Measurements from ENCODE around the gene PCLO. TPM values are rescaled to one million over a fixed set of nuclear protein-coding genes. Genes with fewer than 3 reads are reported as not detected.

The PCLO gene
- total RNA-seq, 1 experiment from 2014 or later = 3.0 TPM

DNA sequence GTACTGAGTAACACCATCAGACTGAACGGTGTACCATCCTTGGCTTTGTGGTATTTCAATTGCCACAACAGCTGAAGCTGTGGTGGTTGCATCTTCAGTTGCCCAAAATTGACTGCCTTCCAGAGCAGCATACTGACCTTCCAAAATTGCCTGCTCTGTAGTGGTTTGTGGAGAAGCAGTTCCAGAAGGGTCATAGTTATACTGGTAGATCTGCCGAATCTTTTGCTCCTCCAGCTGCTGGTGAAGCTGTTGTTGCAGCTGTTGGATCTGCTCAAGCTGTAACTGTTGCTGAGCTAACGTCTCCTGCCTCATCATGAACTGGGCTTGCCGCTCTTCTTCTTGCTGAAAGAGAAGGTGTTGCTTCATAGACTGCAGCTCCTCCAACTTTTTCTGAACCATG is 212.2 kb downstream of the PCLO start (continued):
- TF ChIP-seq, protein P1, sequence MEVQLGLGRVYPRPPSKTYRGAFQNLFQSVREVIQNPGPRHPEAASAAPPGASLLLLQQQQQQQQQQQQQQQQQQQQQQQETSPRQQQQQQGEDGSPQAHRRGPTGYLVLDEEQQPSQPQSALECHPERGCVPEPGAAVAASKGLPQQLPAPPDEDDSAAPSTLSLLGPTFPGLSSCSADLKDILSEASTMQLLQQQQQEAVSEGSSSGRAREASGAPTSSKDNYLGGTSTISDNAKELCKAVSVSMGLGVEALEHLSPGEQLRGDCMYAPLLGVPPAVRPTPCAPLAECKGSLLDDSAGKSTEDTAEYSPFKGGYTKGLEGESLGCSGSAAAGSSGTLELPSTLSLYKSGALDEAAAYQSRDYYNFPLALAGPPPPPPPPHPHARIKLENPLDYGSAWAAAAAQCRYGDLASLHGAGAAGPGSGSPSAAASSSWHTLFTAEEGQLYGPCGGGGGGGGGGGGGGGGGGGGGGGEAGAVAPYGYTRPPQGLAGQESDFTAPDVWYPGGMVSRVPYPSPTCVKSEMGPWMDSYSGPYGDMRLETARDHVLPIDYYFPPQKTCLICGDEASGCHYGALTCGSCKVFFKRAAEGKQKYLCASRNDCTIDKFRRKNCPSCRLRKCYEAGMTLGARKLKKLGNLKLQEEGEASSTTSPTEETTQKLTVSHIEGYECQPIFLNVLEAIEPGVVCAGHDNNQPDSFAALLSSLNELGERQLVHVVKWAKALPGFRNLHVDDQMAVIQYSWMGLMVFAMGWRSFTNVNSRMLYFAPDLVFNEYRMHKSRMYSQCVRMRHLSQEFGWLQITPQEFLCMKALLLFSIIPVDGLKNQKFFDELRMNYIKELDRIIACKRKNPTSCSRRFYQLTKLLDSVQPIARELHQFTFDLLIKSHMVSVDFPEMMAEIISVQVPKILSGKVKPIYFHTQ (CRISPR knock-in tag; IDR thresholded peaks at IDR 0.05) = no peak
- TF ChIP-seq, protein P2, sequence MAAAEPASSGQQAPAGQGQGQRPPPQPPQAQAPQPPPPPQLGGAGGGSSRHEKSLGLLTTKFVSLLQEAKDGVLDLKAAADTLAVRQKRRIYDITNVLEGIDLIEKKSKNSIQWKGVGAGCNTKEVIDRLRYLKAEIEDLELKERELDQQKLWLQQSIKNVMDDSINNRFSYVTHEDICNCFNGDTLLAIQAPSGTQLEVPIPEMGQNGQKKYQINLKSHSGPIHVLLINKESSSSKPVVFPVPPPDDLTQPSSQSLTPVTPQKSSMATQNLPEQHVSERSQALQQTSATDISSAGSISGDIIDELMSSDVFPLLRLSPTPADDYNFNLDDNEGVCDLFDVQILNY (CRISPR knock-in tag; IDR thresholded peaks at IDR 0.05) = no peak
- TF ChIP-seq GRHL2 (CRISPR knock-in tag; IDR thresholded peaks at IDR 0.05; ENCODE audit: insufficient replicate concordance, severe bottlenecking) (no peak), NFATC4 (CRISPR knock-in tag; IDR thresholded peaks at IDR 0.05) (no peak), ATF1 (CRISPR knock-in tag; IDR thresholded peaks at IDR 0.05) (no peak), ETV6 (CRISPR knock-in tag; IDR thresholded peaks at IDR 0.05) (no peak), GABPB1 (CRISPR knock-in tag; IDR thresholded peaks at IDR 0.05) (no peak), ZNF138 (CRISPR knock-in tag; conservative IDR thresholded peaks at IDR 0.05) (no peak)

DNA sequence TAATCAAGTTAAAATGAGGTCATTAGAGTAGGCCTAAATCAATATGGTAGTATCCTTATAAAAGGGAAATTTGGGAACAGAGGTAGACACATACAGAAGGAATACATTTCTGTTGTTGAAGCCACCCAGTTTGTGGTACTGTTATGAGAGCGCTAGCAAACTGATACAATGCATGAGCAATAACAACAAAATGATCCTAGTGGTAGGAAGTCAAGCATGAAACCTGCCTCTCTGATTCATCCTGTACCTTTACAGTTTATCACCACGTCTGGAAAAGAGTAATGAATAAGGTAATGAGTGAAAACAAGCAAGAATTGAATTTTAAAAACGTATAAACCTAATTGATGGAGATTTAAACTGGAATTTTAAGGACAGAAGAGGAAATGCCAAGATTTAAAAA is 217.2 kb downstream of the PCLO start:
- H3K4me1 Mint-ChIP-seq = no peaks in the 10 kb centered on the region
- DNase-seq (ENCODE audit: low spot score) (no peak), ATAC-seq (no peak)
- H3K27ac Mint-ChIP-seq = no peak overlapping the region
- ChIA-PET POLR2A (no interaction called here), CTCF (no interaction called here)
- H3K27me3 Mint-ChIP-seq (ENCODE audit: low read depth) = no peaks in the 10 kb centered on the region
- no peaks in the 10 kb centered on the region for H3K9me3 Mint-ChIP-seq
- no peaks in the 10 kb centered on the region for H3K36me3 Mint-ChIP-seq
- H3K4me3 Mint-ChIP-seq = no peak overlapping the region
- TF ChIP-seq JUN (CRISPR knock-in tag; IDR thresholded peaks at IDR 0.05) (no peak), ZNF121 (CRISPR knock-in tag; IDR thresholded peaks at IDR 0.05) (no peak), NR1H2 (CRISPR knock-in tag; IDR thresholded peaks at IDR 0.05) (no peak), GABPB1 (CRISPR knock-in tag; IDR thresholded peaks at IDR 0.05) (no peak), FOXJ3 (CRISPR knock-in tag; IDR thresholded peaks at IDR 0.05; ENCODE audit: borderline replicate concordance) (no peak), GTF2I (CRISPR knock-in tag; conservative IDR thresholded peaks at IDR 0.05) (no peak), MXD4 (CRISPR knock-in tag; IDR thresholded peaks at IDR 0.05; ENCODE audit: borderline replicate concordance) (no peak), ATF1 (CRISPR knock-in tag; IDR thresholded peaks at IDR 0.05) (no peak), NR2C2 (CRISPR knock-in tag; IDR thresholded peaks at IDR 0.05) (no peak), HMGA2 (CRISPR knock-in tag; IDR thresholded peaks at IDR 0.05) (no peak), ZNF396 (CRISPR knock-in tag; IDR thresholded peaks at IDR 0.05; ENCODE audit: borderline replicate concordance) (no peak), ZNF423 (CRISPR knock-in tag; IDR thresholded peaks at IDR 0.05) (no peak), IRF2 (CRISPR knock-in tag; IDR thresholded peaks at IDR 0.05; ENCODE audit: borderline replicate concordance, low read depth) (no peak)
- TF ChIP-seq, protein P1 (CRISPR knock-in tag; IDR thresholded peaks at IDR 0.05) = no peak
- TF ChIP-seq, protein P3, sequence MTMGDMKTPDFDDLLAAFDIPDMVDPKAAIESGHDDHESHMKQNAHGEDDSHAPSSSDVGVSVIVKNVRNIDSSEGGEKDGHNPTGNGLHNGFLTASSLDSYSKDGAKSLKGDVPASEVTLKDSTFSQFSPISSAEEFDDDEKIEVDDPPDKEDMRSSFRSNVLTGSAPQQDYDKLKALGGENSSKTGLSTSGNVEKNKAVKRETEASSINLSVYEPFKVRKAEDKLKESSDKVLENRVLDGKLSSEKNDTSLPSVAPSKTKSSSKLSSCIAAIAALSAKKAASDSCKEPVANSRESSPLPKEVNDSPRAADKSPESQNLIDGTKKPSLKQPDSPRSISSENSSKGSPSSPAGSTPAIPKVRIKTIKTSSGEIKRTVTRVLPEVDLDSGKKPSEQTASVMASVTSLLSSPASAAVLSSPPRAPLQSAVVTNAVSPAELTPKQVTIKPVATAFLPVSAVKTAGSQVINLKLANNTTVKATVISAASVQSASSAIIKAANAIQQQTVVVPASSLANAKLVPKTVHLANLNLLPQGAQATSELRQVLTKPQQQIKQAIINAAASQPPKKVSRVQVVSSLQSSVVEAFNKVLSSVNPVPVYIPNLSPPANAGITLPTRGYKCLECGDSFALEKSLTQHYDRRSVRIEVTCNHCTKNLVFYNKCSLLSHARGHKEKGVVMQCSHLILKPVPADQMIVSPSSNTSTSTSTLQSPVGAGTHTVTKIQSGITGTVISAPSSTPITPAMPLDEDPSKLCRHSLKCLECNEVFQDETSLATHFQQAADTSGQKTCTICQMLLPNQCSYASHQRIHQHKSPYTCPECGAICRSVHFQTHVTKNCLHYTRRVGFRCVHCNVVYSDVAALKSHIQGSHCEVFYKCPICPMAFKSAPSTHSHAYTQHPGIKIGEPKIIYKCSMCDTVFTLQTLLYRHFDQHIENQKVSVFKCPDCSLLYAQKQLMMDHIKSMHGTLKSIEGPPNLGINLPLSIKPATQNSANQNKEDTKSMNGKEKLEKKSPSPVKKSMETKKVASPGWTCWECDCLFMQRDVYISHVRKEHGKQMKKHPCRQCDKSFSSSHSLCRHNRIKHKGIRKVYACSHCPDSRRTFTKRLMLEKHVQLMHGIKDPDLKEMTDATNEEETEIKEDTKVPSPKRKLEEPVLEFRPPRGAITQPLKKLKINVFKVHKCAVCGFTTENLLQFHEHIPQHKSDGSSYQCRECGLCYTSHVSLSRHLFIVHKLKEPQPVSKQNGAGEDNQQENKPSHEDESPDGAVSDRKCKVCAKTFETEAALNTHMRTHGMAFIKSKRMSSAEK (CRISPR knock-in tag; IDR thresholded peaks at IDR 0.05; ENCODE audit: borderline replicate concordance) = no peak
- TF ChIP-seq, protein P4, sequence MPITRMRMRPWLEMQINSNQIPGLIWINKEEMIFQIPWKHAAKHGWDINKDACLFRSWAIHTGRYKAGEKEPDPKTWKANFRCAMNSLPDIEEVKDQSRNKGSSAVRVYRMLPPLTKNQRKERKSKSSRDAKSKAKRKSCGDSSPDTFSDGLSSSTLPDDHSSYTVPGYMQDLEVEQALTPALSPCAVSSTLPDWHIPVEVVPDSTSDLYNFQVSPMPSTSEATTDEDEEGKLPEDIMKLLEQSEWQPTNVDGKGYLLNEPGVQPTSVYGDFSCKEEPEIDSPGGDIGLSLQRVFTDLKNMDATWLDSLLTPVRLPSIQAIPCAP (CRISPR knock-in tag; IDR thresholded peaks at IDR 0.05) = no peak
- TF ChIP-seq, protein P5, sequence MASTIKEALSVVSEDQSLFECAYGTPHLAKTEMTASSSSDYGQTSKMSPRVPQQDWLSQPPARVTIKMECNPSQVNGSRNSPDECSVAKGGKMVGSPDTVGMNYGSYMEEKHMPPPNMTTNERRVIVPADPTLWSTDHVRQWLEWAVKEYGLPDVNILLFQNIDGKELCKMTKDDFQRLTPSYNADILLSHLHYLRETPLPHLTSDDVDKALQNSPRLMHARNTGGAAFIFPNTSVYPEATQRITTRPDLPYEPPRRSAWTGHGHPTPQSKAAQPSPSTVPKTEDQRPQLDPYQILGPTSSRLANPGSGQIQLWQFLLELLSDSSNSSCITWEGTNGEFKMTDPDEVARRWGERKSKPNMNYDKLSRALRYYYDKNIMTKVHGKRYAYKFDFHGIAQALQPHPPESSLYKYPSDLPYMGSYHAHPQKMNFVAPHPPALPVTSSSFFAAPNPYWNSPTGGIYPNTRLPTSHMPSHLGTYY (CRISPR knock-in tag; IDR thresholded peaks at IDR 0.05) = no peak
- TF ChIP-seq, protein P2 (CRISPR knock-in tag; IDR thresholded peaks at IDR 0.05) = no peak
- TF ChIP-seq, protein P6, sequence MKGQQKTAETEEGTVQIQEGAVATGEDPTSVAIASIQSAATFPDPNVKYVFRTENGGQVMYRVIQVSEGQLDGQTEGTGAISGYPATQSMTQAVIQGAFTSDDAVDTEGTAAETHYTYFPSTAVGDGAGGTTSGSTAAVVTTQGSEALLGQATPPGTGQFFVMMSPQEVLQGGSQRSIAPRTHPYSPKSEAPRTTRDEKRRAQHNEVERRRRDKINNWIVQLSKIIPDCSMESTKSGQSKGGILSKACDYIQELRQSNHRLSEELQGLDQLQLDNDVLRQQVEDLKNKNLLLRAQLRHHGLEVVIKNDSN (CRISPR knock-in tag; IDR thresholded peaks at IDR 0.05) = no peak

Data from WTC11 (cell line).